Hepatocyte (in vitro differentiated cells): ENCODE measurements around the gene UBL5.

Experiments used
- EZH2 ChIP-seq: fragments of 200-600 bp; sonication (generic); IDR thresholded peaks from 2 replicates; pipeline ENCODE4 v1.6.1; 2016; ENCODE audit warnings: antibody characterized with exemption, mild to moderate bottlenecking, borderline replicate concordance
- EZH2phosphoT487 ChIP-seq: fragments of 200-600 bp; sonication (generic); IDR thresholded peaks from one replicate; pipeline ENCODE4 v1.6.1; 2018; ENCODE audit warnings: antibody characterized with exemption, mild to moderate bottlenecking, low read depth, moderate library complexity; ENCODE audit not compliant: unreplicated experiment, severe bottlenecking
- TF ChIP-seq, protein P1 (sequence below): fragments of 200-600 bp; sonication (generic); IDR thresholded peaks from 2 replicates; pipeline ENCODE4 v1.5.1; 2016; ENCODE audit warnings: antibody characterized with exemption, mild to moderate bottlenecking; ENCODE audit not compliant: poor library complexity

DNA sequence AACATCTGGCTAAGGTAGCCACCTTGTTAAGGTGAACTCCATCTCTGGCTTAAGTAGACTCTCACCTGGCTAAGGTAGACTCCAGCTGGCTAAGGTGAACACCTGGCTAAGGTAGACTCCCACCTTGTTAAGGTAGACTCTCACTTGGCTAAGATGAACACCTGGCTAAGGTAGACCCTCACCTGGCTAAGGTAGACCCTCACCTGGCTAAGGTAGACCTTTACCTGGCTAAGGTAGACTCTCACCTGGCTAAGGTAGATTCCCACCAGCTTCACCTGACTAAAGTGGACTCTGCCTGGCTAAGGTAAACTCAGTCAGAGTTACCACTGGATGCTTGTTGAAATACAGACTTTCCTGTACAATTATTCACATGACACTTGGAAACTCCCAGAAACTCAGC, 31.0 kb downstream of the UBL5 start:
- TF ChIP-seq, protein P1, sequence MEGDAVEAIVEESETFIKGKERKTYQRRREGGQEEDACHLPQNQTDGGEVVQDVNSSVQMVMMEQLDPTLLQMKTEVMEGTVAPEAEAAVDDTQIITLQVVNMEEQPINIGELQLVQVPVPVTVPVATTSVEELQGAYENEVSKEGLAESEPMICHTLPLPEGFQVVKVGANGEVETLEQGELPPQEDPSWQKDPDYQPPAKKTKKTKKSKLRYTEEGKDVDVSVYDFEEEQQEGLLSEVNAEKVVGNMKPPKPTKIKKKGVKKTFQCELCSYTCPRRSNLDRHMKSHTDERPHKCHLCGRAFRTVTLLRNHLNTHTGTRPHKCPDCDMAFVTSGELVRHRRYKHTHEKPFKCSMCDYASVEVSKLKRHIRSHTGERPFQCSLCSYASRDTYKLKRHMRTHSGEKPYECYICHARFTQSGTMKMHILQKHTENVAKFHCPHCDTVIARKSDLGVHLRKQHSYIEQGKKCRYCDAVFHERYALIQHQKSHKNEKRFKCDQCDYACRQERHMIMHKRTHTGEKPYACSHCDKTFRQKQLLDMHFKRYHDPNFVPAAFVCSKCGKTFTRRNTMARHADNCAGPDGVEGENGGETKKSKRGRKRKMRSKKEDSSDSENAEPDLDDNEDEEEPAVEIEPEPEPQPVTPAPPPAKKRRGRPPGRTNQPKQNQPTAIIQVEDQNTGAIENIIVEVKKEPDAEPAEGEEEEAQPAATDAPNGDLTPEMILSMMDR: no peak
- TF ChIP-seq EZH2 (no peak), EZH2phosphoT487 (no peak)
